ENCODE measurements around the gene PKNOX1. TPM values are rescaled to one million over a fixed set of nuclear protein-coding genes. Genes with fewer than 3 reads are reported as not detected.

PKNOX1 gene
- total RNA-seq, 1 donor from 2014 or later = 8.2 TPM

- DNase-seq (ENCODE audit: low spot score) = no peak
- TF ChIP-seq, protein P1, sequence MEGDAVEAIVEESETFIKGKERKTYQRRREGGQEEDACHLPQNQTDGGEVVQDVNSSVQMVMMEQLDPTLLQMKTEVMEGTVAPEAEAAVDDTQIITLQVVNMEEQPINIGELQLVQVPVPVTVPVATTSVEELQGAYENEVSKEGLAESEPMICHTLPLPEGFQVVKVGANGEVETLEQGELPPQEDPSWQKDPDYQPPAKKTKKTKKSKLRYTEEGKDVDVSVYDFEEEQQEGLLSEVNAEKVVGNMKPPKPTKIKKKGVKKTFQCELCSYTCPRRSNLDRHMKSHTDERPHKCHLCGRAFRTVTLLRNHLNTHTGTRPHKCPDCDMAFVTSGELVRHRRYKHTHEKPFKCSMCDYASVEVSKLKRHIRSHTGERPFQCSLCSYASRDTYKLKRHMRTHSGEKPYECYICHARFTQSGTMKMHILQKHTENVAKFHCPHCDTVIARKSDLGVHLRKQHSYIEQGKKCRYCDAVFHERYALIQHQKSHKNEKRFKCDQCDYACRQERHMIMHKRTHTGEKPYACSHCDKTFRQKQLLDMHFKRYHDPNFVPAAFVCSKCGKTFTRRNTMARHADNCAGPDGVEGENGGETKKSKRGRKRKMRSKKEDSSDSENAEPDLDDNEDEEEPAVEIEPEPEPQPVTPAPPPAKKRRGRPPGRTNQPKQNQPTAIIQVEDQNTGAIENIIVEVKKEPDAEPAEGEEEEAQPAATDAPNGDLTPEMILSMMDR (IDR thresholded peaks at IDR 0.05; ENCODE audit: unreplicated experiment) = no peak
- no peaks in the 10 kb centered on the region for H3K27me3 Mint-ChIP-seq (ENCODE audit: unreplicated experiment)
- H3K27ac Mint-ChIP-seq (ENCODE audit: unreplicated experiment) = no peak overlapping the region
- H3K9me3 Mint-ChIP-seq (ENCODE audit: unreplicated experiment) = no peaks in the 10 kb centered on the region
- no peak overlapping the region for H3K4me3 Mint-ChIP-seq (ENCODE audit: unreplicated experiment)
- peaks cover 22% of the 10 kb centered on the region for H3K36me3 Mint-ChIP-seq (ENCODE audit: low read depth, unreplicated experiment)
- H3K4me1 Mint-ChIP-seq (ENCODE audit: unreplicated experiment) = peaks cover 5% of the 10 kb centered on the region
Measured at GRCh38 chr21:43020771-43021170, 46.4 kb downstream of the PKNOX1 start.

DNA sequence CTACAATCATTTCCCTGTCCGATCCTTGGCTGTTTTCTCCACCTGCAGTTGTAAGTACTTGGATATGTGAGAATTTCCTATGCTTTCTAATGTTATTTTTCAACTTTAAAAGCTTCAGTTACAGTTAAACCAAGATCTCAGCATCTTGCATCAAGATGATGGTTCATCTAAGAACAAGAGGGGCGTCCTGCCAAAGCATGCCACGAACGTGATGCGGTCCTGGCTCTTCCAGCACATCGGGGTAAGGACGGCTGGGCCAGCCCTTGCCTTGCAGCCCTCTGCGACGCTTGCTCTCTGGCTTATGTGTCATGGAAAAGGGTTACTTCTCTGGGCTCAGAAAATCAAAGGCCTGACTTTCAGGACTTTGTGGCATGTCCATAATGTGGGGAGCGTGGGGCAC, 46.8 kb downstream of the PKNOX1 start:
- Mint-ChIP-seq H3K9me3 (ENCODE audit: unreplicated experiment) (no peaks in the 10 kb centered on the region), H3K27ac (ENCODE audit: unreplicated experiment) (no peak overlapping the region), H3K36me3 (ENCODE audit: low read depth, unreplicated experiment) (peaks cover 22% of the 10 kb centered on the region), H3K4me1 (ENCODE audit: unreplicated experiment) (peaks cover 5% of the 10 kb centered on the region), H3K27me3 (ENCODE audit: unreplicated experiment) (no peaks in the 10 kb centered on the region), H3K4me3 (ENCODE audit: unreplicated experiment) (no peak overlapping the region)
- no peak for DNase-seq (ENCODE audit: low spot score)
- TF ChIP-seq, protein P1 (IDR thresholded peaks at IDR 0.05; ENCODE audit: unreplicated experiment) = no peak

DNA sequence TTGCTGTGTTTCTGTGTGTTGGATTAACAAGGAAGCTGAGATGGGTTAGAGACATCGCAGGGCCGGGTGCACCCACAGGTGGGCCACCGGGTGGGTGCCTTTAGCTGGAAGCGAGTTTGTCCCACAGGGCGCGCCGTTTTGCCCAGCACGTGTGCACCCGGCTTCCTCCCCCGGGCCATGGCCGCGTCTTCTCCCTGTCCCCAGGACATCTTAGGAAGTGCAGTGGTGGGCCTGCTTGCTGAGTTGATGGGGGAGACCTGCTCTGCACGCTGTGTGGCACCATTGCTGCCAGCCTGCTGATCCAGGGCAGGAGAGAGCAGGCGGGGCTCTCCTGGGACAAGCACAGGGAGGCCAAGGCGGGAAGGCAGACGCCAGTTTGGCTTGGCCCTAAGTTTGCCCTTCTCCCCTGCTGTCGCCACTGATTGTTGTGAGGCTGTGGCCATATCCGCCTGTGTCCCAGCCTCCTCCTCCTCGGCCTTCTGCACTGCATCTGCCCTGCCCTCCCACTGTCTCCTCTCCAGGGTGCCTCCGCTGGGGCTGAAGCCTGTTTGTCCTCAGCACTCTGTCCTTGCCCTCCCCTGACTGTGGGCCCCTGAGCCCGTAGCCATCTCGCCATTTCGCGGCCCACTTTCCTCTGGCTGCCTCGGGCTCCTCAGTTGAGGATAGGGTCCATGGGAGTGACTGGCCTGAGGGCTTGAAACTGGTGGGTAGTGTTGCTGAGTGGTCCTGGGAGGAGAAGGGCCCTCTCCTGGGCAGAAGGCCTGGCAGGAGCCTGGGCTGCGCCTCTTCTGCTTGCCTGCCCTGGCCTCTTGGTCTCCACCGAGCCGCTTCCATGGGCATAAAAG, 47.6 kb downstream of the PKNOX1 start:
- DNase-seq (ENCODE audit: low spot score) = no peak
- H3K4me3 Mint-ChIP-seq (ENCODE audit: unreplicated experiment) = no peak overlapping the region
- H3K27ac Mint-ChIP-seq (ENCODE audit: unreplicated experiment) = no peak overlapping the region
- TF ChIP-seq, protein P1 (IDR thresholded peaks at IDR 0.05; ENCODE audit: unreplicated experiment) = no peak
- peaks cover 19% of the 10 kb centered on the region for H3K36me3 Mint-ChIP-seq (ENCODE audit: low read depth, unreplicated experiment)
- no peaks in the 10 kb centered on the region for H3K9me3 Mint-ChIP-seq (ENCODE audit: unreplicated experiment)
- H3K4me1 Mint-ChIP-seq (ENCODE audit: unreplicated experiment) = peaks cover 5% of the 10 kb centered on the region
- H3K27me3 Mint-ChIP-seq (ENCODE audit: unreplicated experiment) = no peaks in the 10 kb centered on the region

- TF ChIP-seq, protein P1 (IDR thresholded peaks at IDR 0.05; ENCODE audit: unreplicated experiment) = no peak
- Mint-ChIP-seq H3K27ac (ENCODE audit: unreplicated experiment) (no peak overlapping the region), H3K36me3 (ENCODE audit: low read depth, unreplicated experiment) (peaks cover 19% of the 10 kb centered on the region), H3K4me3 (ENCODE audit: unreplicated experiment) (no peak overlapping the region), H3K27me3 (ENCODE audit: unreplicated experiment) (no peaks in the 10 kb centered on the region), H3K4me1 (ENCODE audit: unreplicated experiment) (peaks cover 5% of the 10 kb centered on the region), H3K9me3 (ENCODE audit: unreplicated experiment) (no peaks in the 10 kb centered on the region)
- no peak for DNase-seq (ENCODE audit: low spot score)
Measured at GRCh38 chr21:43023175-43023574, 48.8 kb downstream of the PKNOX1 start.

GRCh38 chr21:43024439-43025136, 50.2 kb downstream of the PKNOX1 start:
- H3K36me3 Mint-ChIP-seq (ENCODE audit: low read depth, unreplicated experiment) = peaks cover 23% of the 10 kb centered on the region
- H3K27ac Mint-ChIP-seq (ENCODE audit: unreplicated experiment) = no peak overlapping the region
- H3K4me3 Mint-ChIP-seq (ENCODE audit: unreplicated experiment) = no peak overlapping the region
- no peaks in the 10 kb centered on the region for H3K27me3 Mint-ChIP-seq (ENCODE audit: unreplicated experiment)
- no peaks in the 10 kb centered on the region for H3K9me3 Mint-ChIP-seq (ENCODE audit: unreplicated experiment)
- no peak for DNase-seq (ENCODE audit: low spot score)
- H3K4me1 Mint-ChIP-seq (ENCODE audit: unreplicated experiment) = peaks cover 5% of the 10 kb centered on the region
- TF ChIP-seq, protein P1 (IDR thresholded peaks at IDR 0.05; ENCODE audit: unreplicated experiment) = no peak
